ENCODE data around the gene NEDD4L.

Gene NEDD4L

DNA sequence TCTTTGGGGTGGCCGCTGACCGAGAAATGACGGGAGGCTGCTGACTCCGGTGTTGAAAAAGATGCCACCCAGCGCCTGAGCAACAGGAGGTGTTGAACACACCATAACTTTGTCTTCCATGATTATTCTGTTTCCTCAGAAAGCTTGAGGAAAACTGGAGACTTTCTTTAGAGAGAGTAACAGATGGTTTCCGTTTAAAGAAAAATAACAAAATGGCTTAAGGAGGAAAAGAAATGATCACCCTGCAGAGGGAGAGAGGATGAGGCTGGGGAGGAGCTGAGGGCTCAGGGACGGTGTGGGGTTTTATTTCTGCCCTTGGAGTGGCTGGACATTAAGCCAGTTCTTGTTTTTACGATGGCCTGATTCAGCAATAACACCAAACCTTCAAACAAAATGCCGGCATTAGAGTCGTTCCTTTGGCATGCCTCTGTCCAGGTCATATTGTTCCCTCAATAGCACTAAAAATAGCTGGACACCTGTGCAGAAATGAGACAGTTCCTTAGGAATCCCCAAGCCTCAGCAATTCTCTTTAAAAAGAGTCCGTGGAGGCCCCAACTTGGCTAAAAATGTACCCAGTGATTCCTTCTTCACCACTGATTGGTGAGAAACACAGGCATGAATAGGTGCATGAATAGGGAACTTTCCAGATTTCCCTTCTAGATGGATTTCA lies 402.5 kb downstream of the NEDD4L start:
- no peak for DNase-seq

DNA sequence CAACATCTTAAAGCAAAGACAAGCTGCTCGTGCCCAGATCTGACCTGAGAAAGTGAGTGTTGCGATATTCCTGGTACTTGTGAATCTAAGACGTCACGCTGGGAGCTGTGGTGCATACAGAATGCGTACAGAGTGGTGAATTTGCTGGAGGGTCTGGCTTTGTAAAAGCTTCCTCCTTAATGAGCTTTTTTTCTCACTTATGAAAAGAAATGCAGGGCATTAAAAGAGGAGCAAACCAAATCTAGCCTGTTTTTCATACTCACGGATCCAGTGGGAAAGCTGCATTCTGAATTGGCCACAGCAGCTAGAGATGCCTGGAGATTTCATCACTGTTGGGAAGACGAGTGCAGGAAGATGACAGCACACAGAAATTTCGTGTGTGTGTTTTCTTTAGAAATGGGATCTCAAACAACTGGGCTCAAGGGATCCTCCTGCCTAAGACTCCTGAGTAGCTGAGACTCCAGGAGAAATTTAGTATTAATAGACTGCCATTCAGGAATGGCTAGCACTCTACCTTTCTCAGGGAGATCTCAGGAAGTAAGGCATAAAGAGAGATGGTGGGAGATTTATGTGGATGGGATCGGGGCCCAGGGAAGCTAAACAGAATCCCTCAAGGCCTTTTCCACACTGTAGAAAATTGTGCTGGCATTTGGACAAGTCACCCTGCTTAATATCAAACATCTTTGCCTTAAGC lies 403.5 kb downstream of the NEDD4L start:
- DNase-seq, result no peak

DNA sequence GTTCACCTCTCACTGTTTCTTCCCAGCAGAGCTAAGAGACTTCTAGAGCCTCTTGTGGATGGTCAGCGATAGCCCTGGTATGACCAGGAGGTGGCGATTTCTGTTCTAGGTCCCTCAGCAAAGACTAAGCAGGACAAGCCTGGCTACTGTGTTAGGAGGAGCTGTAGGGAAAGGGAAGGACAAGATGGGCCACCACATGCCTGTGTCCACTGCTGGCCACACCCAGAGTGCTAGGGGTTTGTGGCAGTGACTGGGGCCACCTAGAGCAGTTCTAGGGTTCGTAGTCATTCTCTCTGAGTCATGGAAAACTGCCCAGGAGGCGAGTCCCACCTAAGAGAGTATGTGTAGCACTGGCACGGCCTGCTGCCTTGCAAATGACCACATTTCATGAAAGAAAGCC lies 405.4 kb downstream of the NEDD4L start:
- no peak for DNase-seq
